Stimulated activated CD4-positive, alpha-beta T cell treated with anti-CD3 and anti-CD28 coated beads, Interleukin-2, amount 100 ng/mL, for 4 hours (primary cell): ENCODE data around the gene TK2.
"Not testable (repeated sequence)": the region's sequence is repeated elsewhere in the genome, so short reads cannot be mapped to it uniquely, and the experiment has no call there.

Experiments
- DNase-seq: peaks from one replicate; pipeline ENCODE4 v3.0.0-alpha.2; 2020; ENCODE audit warnings: low read depth

Gene TK2

GRCh38 chr16:66549284-66550131 is at the start of gene TK2:
TK2 (minus strand) TSS chr16:66550122; CDS start chr16:66550061, 61 bp downstream.
- peak; percentile 44 for DNase-seq

DNA sequence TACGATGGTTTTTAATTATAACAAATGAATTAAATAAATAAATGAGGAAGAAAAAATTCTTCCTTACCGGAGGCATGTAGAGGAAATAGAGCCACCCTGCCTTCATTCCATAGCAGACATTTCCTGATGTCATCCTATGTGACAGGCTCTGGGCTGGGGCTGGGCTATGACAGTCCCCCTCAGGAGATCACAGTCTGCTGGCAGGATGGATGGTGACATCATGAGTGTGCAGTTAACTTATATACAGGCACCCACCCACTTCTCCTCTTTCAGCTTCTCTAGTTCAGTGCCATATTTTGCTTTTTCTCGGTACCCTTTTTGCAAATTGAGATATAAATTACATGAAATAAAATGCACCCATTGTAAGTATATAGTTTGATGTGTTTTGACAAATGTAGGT is 48.2 kb upstream of the TK2 start:
- DNase-seq: no peak

- DNase-seq: no peak
These were observed 47.3 kb upstream of the TK2 start for GRCh38 chr16:66596986-66597848.

GRCh38 chr16:66596559-66596958 is 46.6 kb upstream of the TK2 start:
- DNase-seq: not testable (repeated sequence)

GRCh38 chr16:66594739-66595138 is 44.8 kb upstream of the TK2 start:
- no peak for DNase-seq

- no peak for DNase-seq
These were observed 42.9 kb upstream of the TK2 start for GRCh38 chr16:66592814-66593213.

DNA sequence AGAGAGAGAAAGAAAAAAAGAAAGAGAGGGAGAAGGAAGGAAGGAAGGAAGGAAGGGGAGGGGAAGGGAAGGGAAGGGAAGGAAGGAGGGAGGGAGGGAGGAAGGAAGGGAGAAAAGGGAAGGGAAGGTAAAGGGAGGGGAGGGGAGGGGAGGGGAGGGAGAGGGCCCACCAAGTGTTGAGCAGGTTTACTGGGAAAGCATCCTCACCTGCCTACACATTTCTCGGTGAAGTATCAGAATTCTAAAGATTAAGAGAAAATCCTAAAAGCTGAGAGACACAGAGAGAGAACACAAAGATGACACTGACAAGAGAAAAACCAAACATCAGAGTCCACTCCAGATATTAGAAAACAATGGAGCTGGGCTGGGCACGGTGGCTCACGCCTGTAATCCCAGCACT is 42.3 kb upstream of the TK2 start:
- no peak for DNase-seq

DNA sequence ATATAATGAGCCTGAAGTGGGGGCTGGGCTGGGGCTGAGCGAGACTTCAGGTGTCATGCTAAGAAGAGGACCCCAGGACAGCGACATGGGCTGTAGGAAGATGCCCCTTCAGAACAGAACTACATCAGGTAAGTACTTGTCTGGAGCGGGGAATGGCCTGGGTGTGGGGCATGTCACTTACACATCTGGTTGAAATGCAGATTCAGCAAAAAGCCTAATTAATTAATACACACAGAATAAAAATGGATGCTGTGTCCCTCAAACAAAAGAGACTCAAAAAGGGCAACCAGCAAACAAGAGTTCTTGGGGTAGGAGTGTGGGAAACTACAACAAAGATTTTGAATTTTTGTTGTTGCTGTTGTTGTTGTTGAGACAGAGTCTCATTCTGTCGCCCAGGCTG is 41.1 kb upstream of the TK2 start:
- DNase-seq: no peak

- DNase-seq: peak; percentile 16
These were observed 40.4 kb upstream of the TK2 start for GRCh38 chr16:66590322-66590721.

GRCh38 chr16:66588981-66589713 is 39.2 kb upstream of the TK2 start:
- DNase-seq: peak; percentile 42

GRCh38 chr16:66587881-66588600 is 38.1 kb upstream of the TK2 start:
- DNase-seq: no peak

GRCh38 chr16:66585481-66586239 is 35.7 kb upstream of the TK2 start:
- no peak for DNase-seq

DNA sequence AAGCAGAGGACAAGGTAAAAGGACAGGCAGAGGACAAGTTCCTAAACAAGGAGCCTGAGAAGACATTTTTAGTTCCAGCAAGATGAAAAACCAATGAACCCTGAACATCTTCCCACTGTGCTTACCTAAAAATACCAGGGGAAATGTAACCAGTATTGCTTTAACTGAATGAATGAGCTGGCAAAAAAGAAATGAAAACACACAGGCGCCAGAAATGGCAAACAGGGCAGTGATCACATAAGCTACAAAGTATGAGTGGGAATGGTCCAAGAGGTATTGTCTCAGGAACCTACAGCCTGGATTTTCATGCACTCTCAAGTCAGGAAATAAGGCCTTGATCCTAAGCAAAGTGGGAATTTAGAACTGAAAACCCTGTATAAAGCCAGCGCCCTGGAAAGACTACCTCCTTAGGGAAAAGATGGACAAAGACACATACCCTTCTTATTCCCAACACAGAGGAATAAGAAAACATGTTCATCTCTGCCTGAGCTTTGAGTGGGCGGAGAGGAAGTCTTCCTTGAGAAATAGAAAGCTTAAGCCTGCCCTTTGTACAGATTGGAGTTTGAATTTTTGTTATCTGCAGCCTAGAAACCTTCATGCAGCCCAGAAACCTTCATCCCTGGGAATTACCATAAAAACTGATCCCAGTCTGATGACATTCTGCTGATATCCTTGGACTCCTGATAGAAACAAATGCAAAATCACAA is 31.5 kb upstream of the TK2 start:
- no peak for DNase-seq

DNA sequence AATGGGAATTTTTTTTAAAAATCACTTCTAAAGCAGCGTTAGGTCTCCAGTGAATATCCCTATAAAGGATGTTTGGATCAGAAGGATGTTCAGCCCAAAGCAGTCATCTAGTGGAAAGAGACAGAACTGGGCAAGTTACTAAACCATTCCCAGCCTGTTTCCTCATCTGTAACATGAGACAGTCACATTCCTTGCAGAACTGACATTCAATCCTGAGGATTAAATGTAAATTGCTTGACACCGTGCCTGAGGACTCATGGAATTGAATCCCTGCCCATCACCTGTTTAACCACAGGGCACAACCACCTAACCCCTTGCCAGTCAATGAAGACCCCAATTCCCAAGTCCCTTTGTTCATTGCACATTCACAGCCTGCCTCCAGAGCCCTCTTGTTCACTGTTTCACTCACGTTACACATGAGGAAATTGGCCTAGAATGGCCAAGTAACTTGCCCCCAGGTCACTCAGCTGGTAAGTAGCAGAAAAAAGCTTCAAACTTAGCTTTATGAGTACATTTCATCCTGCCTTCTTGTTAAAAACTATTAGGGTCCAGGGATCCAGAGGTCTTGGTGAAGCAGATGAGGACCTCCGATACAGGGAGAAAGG is 30.8 kb upstream of the TK2 start:
- no peak for DNase-seq

- no peak for DNase-seq
These were observed 29.0 kb upstream of the TK2 start, which contains the start of gene CMTM2 for GRCh38 chr16:66578651-66579531. CMTM2 (plus strand) TSS chr16:66579463; CDS start chr16:66579608, 145 bp downstream.

DNA sequence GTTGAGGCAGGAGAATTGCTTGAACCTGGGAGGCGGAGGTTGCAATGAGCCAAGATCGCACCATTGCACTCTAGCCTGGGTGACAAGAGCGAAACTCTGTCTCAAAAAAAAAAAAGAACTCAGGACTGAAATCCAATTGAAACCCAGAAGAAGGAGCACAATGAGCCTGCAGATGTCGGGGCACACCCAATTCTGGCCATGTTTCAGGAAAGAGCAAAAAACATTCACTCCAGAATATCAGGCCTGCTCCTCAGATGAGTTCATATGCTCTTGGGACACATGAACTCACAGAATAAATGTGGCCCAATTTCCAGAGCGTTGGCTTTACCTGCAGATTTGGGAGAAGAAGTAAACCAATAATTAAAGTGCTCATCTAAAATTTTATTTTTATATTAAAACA is 26.4 kb upstream of the TK2 start:
- DNase-seq: no peak

GRCh38 chr16:66575060-66575459 is 25.1 kb upstream of the TK2 start:
- no peak for DNase-seq

- DNase-seq: no peak
These were observed 24.6 kb upstream of the TK2 start for GRCh38 chr16:66574531-66574930.

DNA sequence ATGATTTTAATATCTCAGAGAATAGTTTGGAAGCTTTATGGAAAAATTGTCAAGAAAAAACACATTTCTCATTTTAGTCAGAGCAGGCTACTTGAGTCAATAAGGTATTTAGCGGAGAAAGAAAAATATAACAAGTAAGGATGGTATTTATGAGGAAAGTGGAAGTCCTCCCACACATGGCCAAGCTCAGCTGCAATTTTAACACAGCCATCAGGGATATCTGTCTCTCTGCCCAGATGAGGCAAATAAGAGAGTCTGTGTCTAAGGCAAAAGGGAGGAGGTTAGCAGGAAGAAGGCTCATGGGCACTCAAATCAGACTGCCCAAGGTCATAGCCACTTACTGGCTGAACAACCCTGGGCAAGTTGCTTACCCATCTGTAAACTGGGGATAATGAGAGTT is 24.2 kb upstream of the TK2 start:
- DNase-seq: no peak
